Nucleus accumbens (tissue), 56 donors: ENCODE results near the gene PLA2G7.
A peak's percentile ranks its signal among the peaks of the same experiment; 100 is the strongest.

Experiments used
- DNase-seq, 56 donors: peaks; one replicate each; lab custom pipeline; 2025; lab: John Stamatoyannopoulos, UW

The PLA2G7 gene

GRCh38 chr6:46690141-46690755 lies 44.9 kb downstream of the PLA2G7 start:
- no peak for DNase-seq

- DNase-seq, result no peak
Measured at GRCh38 chr6:46689657-46690056, 45.5 kb downstream of the PLA2G7 start.

- DNase-seq, result no peak
Measured at GRCh38 chr6:46688966-46689335, 46.2 kb downstream of the PLA2G7 start.

- no peak for DNase-seq
Measured at GRCh38 chr6:46688117-46688965, 46.8 kb downstream of the PLA2G7 start.

GRCh38 chr6:46687619-46688097 lies 47.5 kb downstream of the PLA2G7 start, which contains the start of gene TDRD6:
Gene TDRD6, plus strand, starts transcription at chr6:46687885. Its CDS starts 244 bp downstream, at chr6:46688129.
- DNase-seq, result no peak

- no peak for DNase-seq
Measured at GRCh38 chr6:46684771-46685170, 50.4 kb downstream of the PLA2G7 start.

GRCh38 chr6:46677314-46677654 lies 57.9 kb downstream of the PLA2G7 start:
- no peak for DNase-seq

GRCh38 chr6:46676604-46677313 lies 58.4 kb downstream of the PLA2G7 start:
- DNase-seq, result no peak

GRCh38 chr6:46674410-46674809 lies 60.8 kb downstream of the PLA2G7 start:
- DNase-seq, result peak in 1 of 56 donors; percentile 13

- no peak for DNase-seq
Measured at GRCh38 chr6:46667377-46667776, 67.8 kb downstream of the PLA2G7 start.

- DNase-seq, result no peak
Measured at GRCh38 chr6:46661483-46661882, 73.7 kb downstream of the PLA2G7 start.

- DNase-seq, result no peak
Measured at GRCh38 chr6:46657642-46658041, 77.5 kb downstream of the PLA2G7 start.

- peak in 5 of 56 donors; percentile 0 to 9 (median 3) for DNase-seq
Measured at GRCh38 chr6:46655803-46656202, 79.4 kb downstream of the PLA2G7 start.
